Fibroblast of lung (primary cell): ENCODE measurements around the gene EMC6. TPM values are rescaled to one million over a fixed set of nuclear protein-coding genes. Genes with fewer than 3 reads are reported as not detected.

Experiments used
- DNase-seq, 2 donors: peaks; one replicate each; pipeline versions ENCODE4 v3.0.0 to v3.0.0-alpha.2; 2010; ENCODE audit warnings: low read depth in 2 of 2
- H2AFZ ChIP-seq: 2 replicates; pipeline ENCODE4 v1.5.1; 2012; ENCODE audit warnings: low read length, control low read depth, inconsistent platforms
- H3K27ac ChIP-seq: 2 replicates; pipeline ENCODE4 v1.5.1; 2011; ENCODE audit warnings: low read length, control low read depth; ENCODE audit not compliant: insufficient read depth
- H3K27me3 ChIP-seq: 2 replicates; pipeline ENCODE4 v1.5.1; 2011; ENCODE audit warnings: mild to moderate bottlenecking, low read length; ENCODE audit not compliant: control insufficient read depth, insufficient read depth
- H3K36me3 ChIP-seq: 2 replicates; pipeline ENCODE4 v1.5.1; 2011; ENCODE audit warnings: low read length; ENCODE audit not compliant: control insufficient read depth, insufficient read depth
- H3K4me1 ChIP-seq: 2 replicates; pipeline ENCODE4 v1.5.1; 2011; ENCODE audit warnings: low read length; ENCODE audit not compliant: control insufficient read depth, insufficient read depth; ENCODE audit errors: extremely low read depth
- H3K4me2 ChIP-seq: 2 replicates; pipeline ENCODE4 v1.5.1; 2011; ENCODE audit warnings: low read length, control low read depth; ENCODE audit not compliant: insufficient read depth; ENCODE audit errors: extremely low read depth
- H3K4me3 ChIP-seq, 4 experiments: fragments of 200-600 bp in 1 of 4; sonication (generic) in 1 of 4; replicated peaks in 1 of 4; 2 replicates each; pipeline ENCODE4 v1.5.1; 2011 to 2016; ENCODE audit warnings: low read length in 4 of 4, low read depth in 3 of 4, mild to moderate bottlenecking in 3 of 4, control low read depth in 2 of 4, inconsistent platforms in 1 of 4, mixed read lengths in 1 of 4; ENCODE audit not compliant: insufficient read depth in 1 of 4; ENCODE audit errors: control extremely low read depth in 1 of 4
- H3K79me2 ChIP-seq: 2 replicates; pipeline ENCODE4 v1.5.1; 2012; ENCODE audit warnings: mild to moderate bottlenecking, low read length, inconsistent platforms; ENCODE audit not compliant: control insufficient read depth, insufficient read depth
- H3K9ac ChIP-seq: 2 replicates; pipeline ENCODE4 v1.5.1; 2011; ENCODE audit warnings: mild to moderate bottlenecking, low read length, control low read depth; ENCODE audit not compliant: insufficient read depth
- H3K9me3 ChIP-seq: 2 replicates; pipeline ENCODE4 v1.5.1; 2012; ENCODE audit warnings: low read depth, low read length; ENCODE audit not compliant: control insufficient read depth, insufficient read depth
- H4K20me1 ChIP-seq: 2 replicates; pipeline ENCODE4 v1.5.1; 2011; ENCODE audit warnings: low read length; ENCODE audit not compliant: control insufficient read depth, insufficient read depth; ENCODE audit errors: extremely low read depth
- CTCF ChIP-seq, 2 donors: IDR thresholded peaks in 1 of 2; conservative IDR thresholded peaks in 1 of 2; 1 replicate in 1 of 2; 2 replicates in 1 of 2; pipeline ENCODE4 v1.5.1; 2011 to 2012; ENCODE audit warnings: low read length in 2 of 2, control low read depth in 1 of 2, inconsistent platforms in 1 of 2, low read depth in 1 of 2, mild to moderate bottlenecking in 1 of 2
- EZH2 ChIP-seq: IDR thresholded peaks from 2 replicates; pipeline ENCODE4 v1.5.1; 2012; ENCODE audit warnings: low read length, control low read depth, mild to moderate bottlenecking; ENCODE audit errors: missing control alignments
- polyA plus RNA-seq, 2 donors: library from polyadenylated mRNA; depleted of rRNA in 1 of 2; stranded (reverse) in 1 of 2; unstranded in 1 of 2; fragments of >200 nt; gene quantifications; 2 replicates each; pipeline ENCODE4 v1.2.1, GENCODE V29; 2011 to 2012; ENCODE audit warnings: missing spikeins in 1 of 2
- total RNA-seq: library from RNA; depleted of rRNA; stranded (reverse); fragments of >200 nt; gene quantifications from 2 replicates; pipeline ENCODE4 v1.2.1, GENCODE V29; 2014

The EMC6 gene
- total and polyA plus RNA-seq, 2 donors (not counting 1 experiment from before 2014, with no cell fraction given), result 15.4 to 20.6 TPM

DNA sequence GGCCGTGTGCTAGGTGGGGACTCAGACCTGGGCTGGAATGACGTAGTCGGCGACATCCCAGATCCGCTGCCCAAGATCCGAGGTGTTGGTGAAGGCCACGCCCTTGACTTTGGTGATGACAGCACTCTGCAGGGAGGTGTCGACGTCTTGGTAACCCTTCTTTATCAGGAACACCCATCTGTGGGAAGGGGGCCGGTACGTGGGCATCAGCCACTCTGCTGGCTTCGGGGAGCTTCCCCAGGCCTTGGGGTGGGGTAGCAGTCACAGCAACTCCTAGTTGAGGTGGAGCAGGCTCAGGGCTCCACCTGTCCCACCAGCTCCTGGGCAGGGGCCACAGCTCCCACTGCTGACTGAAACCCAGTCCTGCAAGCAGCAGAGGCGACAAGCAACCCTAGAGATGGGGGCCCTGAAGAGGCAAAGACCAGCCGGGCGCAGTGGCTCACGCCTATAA, 23.0 kb downstream of the EMC6 start:
- Histone ChIP-seq H3K36me3 (no peaks in the 10 kb centered on the region), H3K9ac (no peak overlapping the region), H4K20me1 (no peaks in the 10 kb centered on the region), H3K9me3 (no peaks in the 10 kb centered on the region), H3K79me2 (no peaks in the 10 kb centered on the region), H3K4me3 (no peak overlapping the region), H3K4me1 (peaks cover 3% of the 10 kb centered on the region), H3K27me3 (no peaks in the 10 kb centered on the region), H3K27ac (no peak overlapping the region), H2AFZ (no peak overlapping the region), H3K4me2 (no peak overlapping the region)
- TF ChIP-seq CTCF (conservative IDR thresholded peaks at IDR 0.05 in 1 of 2, IDR thresholded peaks at IDR 0.05 in 1 of 2; ENCODE audit: low read depth in 1 of 2, low read length in 2 of 2) (no peak), EZH2 (no peak)
- no peak for DNase-seq

GRCh38 chr17:3692346-3692745, 23.7 kb downstream of the EMC6 start:
- Histone ChIP-seq H3K9me3 (no peaks in the 10 kb centered on the region), H4K20me1 (no peaks in the 10 kb centered on the region), H3K79me2 (no peaks in the 10 kb centered on the region), H3K36me3 (no peaks in the 10 kb centered on the region), H3K27me3 (no peaks in the 10 kb centered on the region), H3K4me3 (no peak overlapping the region), H3K9ac (no peak overlapping the region), H3K27ac (no peak overlapping the region), H3K4me1 (peaks cover 3% of the 10 kb centered on the region), H2AFZ (no peak overlapping the region), H3K4me2 (no peak overlapping the region)
- DNase-seq, result no peak
- TF ChIP-seq EZH2, result no peak
- peak; percentile 3 to 13 for TF ChIP-seq CTCF (conservative IDR thresholded peaks at IDR 0.05 in 1 of 2, IDR thresholded peaks at IDR 0.05 in 1 of 2; ENCODE audit: low read depth in 1 of 2, low read length in 2 of 2)

DNA sequence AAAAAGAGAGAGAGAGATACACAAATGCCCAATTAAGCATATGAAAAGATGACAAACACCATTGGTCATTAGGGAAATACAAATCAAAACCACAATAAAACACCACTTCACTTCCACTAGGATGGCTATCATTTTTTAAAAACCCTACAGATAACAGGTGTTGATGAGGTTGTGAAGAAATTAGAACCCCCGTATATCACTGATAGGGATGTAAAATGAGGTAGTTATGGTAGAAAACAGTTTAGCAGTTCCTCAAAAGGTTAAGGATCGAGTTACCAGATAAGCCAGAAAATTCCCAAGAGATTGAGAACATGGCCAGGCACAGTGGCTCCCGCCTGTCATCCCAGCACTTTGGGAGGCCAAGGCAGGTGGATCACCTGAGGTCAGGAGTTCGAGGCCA, 24.5 kb downstream of the EMC6 start:
- no peak overlapping the region for H3K27ac ChIP-seq
- no peak overlapping the region for H3K9ac ChIP-seq
- no peak overlapping the region for H3K4me3 ChIP-seq
- no peak for DNase-seq
- no peaks in the 10 kb centered on the region for H3K79me2 ChIP-seq
- H3K36me3 ChIP-seq, result no peaks in the 10 kb centered on the region
- H3K4me1 ChIP-seq, result peaks cover 3% of the 10 kb centered on the region
- TF ChIP-seq EZH2, result no peak
- no peak for TF ChIP-seq CTCF (conservative IDR thresholded peaks at IDR 0.05 in 1 of 2, IDR thresholded peaks at IDR 0.05 in 1 of 2; ENCODE audit: low read depth in 1 of 2, low read length in 2 of 2)
- H3K27me3 ChIP-seq, result peaks cover 4% of the 10 kb centered on the region
- H2AFZ ChIP-seq, result no peak overlapping the region
- no peaks in the 10 kb centered on the region for H3K9me3 ChIP-seq
- H3K4me2 ChIP-seq, result no peak overlapping the region
- no peaks in the 10 kb centered on the region for H4K20me1 ChIP-seq
